Large intestine (tissue), 3 donors: ENCODE data around the gene PTGDR2. TPM values are rescaled to one million over a fixed set of nuclear protein-coding genes. Genes with fewer than 3 reads are reported as not detected.

Source experiments
- DNase-seq, 2 donors: peaks; one replicate each; pipeline versions ENCODE4 v3.0.0 to v3.0.0-alpha.2; 2013
- H3K27ac ChIP-seq: one replicate; pipeline ENCODE4 v1.5.1; 2013; ENCODE audit warnings: low read length
- H3K27me3 ChIP-seq: 2 replicates; pipeline ENCODE4 v1.6.1; 2013; ENCODE audit warnings: low read length; ENCODE audit not compliant: control insufficient read depth, insufficient read depth
- H3K36me3 ChIP-seq: 2 replicates; pipeline ENCODE4 v1.6.1; 2013; ENCODE audit warnings: low read length; ENCODE audit not compliant: control insufficient read depth, insufficient read depth
- H3K4me1 ChIP-seq: one replicate; pipeline ENCODE4 v1.6.1; 2013; ENCODE audit warnings: low read length; ENCODE audit not compliant: control insufficient read depth, insufficient read depth
- H3K4me3 ChIP-seq: one replicate; pipeline ENCODE4 v1.5.1; 2013; ENCODE audit warnings: low read length
- H3K9me3 ChIP-seq: one replicate; pipeline ENCODE4 v1.6.1; 2013; ENCODE audit warnings: mild to moderate bottlenecking, low read depth, low read length, moderate library complexity; ENCODE audit not compliant: control insufficient read depth
- WGBS: methylation state at CpG from one replicate; pipeline ENCODE4 v1.1.5; 2013; ENCODE audit warnings: low lambda C conversion rate; ENCODE audit not compliant: insufficient coverage; 5-methylcytosine and 5-hydroxymethylcytosine counted together
- polyA plus RNA-seq: library from polyadenylated mRNA; unstranded; fragments of 120-200 nt; gene quantifications from one replicate; pipeline ENCODE4 v1.2.1, GENCODE V29; 2013

PTGDR2 gene
- polyA plus RNA-seq, 1 donor, result 5.0 TPM

DNA sequence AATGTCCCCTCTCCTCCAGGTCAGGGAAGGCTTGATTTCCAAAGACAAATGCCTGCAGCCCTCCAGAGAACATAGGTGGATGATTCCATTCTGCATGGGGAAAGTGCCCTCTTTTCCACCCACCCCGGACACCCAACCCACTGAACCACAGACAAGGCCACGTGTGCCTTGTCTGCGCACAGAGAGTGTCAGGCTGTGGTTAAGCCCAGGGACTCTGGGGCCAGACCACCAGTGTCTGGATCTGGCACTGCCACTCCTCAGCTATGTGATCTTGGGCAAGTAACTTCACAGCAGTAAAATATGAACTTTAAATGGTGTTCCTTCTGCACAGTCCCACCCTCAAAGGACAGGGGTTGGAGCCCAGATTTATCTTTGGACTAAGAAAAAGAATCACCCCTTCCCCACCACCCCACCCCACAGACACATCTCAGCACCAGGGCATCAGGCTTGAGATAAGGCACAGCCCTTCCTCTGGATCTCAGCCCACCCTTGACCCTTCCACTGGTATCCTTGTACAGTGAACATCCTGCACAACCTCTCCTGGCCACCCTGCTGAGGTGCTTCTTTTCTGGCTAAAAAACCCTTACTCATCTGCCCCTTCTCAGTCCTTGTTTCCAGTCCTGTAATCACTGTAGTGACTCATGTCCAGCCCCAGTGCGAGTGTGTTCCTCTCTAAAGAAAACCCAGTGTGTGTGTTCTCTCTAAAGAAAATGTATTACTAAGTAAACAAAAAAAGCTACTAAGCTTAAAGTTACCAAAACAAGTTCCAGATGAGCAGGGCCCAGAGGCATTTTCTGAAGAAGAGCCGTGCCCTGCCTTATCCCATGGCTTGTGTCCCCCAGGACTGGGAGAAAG lies 1.9 kb upstream of the PTGDR2 start:
- Histone ChIP-seq H3K9me3 (peaks cover 9% of the 10 kb centered on the region), H3K36me3 (no peaks in the 10 kb centered on the region), H3K27me3 (peaks cover 5% of the 10 kb centered on the region), H3K27ac (no peak overlapping the region), H3K4me3 (no peak overlapping the region), H3K4me1 (peaks cover 19% of the 10 kb centered on the region)
- WGBS, result no CpG with 5 or more reads among the region's 5 CpGs
- no peak for DNase-seq

DNA sequence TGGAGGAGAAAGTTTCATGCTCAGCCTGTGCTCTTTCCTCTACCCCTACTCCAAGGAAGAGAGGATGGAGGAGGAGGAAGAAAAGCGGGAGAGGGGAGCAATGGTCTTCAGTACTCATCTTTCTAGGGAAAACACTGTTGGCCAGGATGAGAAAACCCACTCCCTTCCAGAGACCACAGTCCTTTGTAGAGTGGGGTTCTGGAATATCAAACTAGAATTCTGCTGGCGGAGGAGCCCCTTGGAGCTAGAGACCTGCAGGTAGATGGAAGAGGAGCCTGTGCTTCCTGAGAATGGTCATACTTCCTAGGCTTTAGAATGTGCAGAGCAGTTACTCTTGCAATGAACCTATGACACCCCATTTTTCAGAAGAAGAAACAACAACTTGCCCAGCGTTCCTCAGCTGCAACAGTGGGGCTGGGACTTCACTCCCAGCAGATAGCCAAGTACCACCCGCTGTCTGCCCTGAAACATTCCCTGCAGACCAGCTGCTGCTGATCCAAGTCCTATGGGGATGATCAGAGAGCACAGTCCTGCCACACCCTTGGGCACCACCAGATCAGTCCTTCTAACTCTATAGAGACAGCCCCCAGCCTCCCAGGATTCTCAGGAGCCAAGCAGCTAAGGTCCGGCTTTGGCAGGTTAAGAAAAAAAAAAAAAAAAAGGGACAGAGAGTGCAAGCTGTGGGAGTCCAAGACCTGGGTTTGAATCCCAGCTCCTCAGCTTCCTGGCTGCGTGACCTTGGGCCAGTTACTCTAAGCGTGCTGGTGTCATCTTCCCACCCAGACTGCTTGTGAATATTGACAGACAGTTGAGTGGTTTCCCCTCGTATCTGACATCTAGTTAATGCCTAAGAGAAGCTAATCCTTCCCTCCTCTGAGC lies 664 bp downstream of the PTGDR2 start:
- no peak overlapping the region for H3K4me3 ChIP-seq
- peaks cover 5% of the 10 kb centered on the region for H3K27me3 ChIP-seq
- H3K9me3 ChIP-seq, result peaks cover 9% of the 10 kb centered on the region
- H3K27ac ChIP-seq, result no peak overlapping the region
- 30% methylated on average over 2 of the region's 8 CpGs for WGBS
- H3K36me3 ChIP-seq, result peaks cover 12% of the 10 kb centered on the region
- DNase-seq, result peak in 1 of 2 donors; percentile 62
- peaks cover 31% of the 10 kb centered on the region for H3K4me1 ChIP-seq

DNA sequence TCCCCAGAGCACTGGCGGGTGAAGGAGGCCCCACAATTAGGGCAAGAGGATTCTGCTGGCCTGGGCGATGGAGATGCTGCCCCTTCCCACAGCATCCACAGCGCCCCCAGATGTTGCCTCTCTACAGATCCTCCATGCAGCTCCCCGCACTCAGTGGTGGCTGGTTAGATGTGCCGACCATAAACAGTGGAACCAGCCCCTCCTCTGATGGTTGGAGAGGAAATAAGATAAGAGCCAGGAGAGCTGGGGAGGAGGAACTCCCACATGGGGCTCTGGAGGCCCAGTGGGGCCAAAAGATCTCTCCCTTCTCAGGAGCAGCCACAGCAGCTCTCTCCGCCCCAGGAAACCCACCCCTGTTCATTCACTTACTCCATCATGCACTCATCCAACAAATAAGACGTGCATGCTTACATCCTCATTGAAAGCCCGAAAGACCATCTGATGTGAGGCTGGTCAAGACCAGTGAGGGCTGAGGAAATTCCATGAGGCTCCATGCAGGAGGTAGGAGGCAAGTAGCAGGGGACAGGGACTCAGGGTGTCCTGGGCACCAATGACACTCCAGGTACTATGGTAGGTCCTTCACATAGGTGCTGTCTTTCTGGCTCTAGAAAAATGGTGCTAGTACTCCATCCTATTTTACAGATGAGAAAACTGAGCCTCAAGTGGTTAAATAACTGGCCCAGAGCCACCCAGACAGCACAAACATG lies 1.5 kb downstream of the PTGDR2 start:
- no peak for DNase-seq
- peaks cover 9% of the 10 kb centered on the region for H3K9me3 ChIP-seq
- peaks cover 31% of the 10 kb centered on the region for H3K4me1 ChIP-seq
- H3K36me3 ChIP-seq, result peaks cover 20% of the 10 kb centered on the region
- peaks cover 5% of the 10 kb centered on the region for H3K27me3 ChIP-seq
- H3K4me3 ChIP-seq, result no peak overlapping the region
- WGBS, result no CpG with 5 or more reads among the region's 8 CpGs
- H3K27ac ChIP-seq, result no peak overlapping the region

DNA sequence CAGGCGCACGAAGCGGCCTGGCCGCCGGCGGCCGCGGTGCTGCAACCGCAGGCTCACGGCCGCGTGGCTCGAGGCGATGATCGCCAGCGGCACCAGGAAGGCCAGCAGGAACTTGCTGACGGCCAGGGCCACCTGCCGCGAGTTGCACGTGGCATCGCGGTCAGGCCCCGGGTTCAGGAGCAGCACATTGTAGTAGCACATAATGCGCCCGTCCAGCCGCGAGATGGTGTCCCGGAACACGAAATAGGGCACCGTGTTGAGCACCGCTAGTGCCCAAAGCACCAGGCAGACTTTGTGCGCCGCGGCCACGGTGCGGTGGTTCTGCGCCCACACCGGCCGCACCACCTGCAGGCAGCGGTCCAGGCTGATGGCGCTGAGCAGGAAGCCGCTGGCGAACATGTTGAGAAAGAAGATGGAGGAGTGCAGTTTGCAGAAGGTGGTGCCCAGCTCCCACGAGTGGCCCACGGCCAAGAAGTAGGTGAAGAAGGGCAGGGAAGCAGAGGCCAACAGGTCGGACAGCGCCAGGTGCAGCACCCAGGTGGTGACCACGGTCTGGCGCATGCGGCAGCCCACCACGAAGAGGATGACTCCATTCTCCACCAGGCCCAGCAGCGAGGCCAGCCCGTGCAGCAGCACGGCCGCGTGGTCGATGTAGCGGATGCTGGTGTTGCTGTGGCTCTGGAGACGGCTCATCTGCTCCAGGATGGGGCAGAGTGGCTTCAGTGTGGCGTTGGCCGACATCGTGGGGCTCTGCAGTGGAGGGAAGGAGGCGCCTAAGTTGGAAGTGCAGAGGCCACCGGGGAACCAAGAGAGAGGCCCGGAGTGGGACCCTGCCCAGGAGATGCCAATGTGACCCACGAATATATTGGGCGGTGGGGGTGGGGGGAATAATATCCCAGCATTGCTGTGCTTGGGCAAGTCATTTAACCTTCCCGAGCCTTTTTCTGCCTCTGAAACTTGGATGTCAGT lies 2.5 kb downstream of the PTGDR2 start:
- peaks cover 31% of the 10 kb centered on the region for H3K4me1 ChIP-seq
- DNase-seq, result no peak
- H3K27ac ChIP-seq, result no peak overlapping the region
- H3K36me3 ChIP-seq, result peaks cover 29% of the 10 kb centered on the region
- no peak overlapping the region for H3K4me3 ChIP-seq
- H3K27me3 ChIP-seq, result peaks cover 5% of the 10 kb centered on the region
- peaks cover 9% of the 10 kb centered on the region for H3K9me3 ChIP-seq
- no CpG with 5 or more reads among the region's 68 CpGs for WGBS

DNA sequence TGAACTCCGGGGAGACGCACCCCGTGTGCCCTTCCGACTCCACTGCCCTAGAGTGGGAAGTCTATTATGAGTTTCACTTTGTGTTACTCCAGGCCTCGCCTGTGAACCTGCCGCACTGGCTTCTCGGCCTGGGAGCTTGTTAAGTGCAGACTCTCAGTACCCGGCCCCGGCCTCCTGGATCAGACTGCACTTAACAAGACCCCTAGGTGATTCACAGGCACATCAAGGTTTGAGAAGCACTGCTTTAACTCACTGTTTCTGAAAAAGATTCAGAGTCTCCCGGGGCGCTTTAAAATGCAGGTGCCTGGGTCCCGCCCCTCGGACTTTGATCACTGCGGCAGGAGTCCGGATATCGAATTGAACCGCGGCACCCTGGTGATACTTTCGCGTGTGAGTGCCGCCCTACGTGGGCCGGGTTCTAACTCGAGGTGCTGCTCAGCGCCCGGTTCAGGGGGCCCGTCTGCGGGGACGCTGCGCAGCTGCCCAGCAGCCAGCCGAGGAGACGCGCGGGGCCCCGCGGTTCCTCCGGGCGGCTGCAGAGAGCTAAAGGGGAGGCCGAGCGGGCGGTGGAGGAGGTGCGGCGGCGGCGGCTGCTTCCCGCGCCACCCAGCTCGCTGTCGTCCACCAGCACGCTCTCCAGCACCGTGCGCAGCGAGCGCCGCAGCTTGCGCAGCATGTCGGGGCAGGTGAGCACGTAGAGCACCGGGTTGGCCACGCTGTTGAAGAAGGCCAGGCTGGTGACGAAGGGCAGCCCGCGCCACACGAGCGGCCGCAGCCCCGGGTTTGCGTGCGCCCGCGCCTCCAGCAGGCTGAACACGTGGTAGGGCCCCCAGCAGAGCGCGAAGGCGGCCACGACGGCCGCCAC lies 3.4 kb downstream of the PTGDR2 start:
- Histone ChIP-seq H3K27ac (peak overlapping the region; percentile 91), H3K4me3 (peak overlapping the region; percentile 27), H3K36me3 (peaks cover 37% of the 10 kb centered on the region), H3K9me3 (peaks cover 9% of the 10 kb centered on the region), H3K27me3 (peaks cover 5% of the 10 kb centered on the region), H3K4me1 (peaks cover 36% of the 10 kb centered on the region)
- WGBS, result no CpG with 5 or more reads among the region's 78 CpGs
- DNase-seq, result peak; percentile 83 to 97

DNA sequence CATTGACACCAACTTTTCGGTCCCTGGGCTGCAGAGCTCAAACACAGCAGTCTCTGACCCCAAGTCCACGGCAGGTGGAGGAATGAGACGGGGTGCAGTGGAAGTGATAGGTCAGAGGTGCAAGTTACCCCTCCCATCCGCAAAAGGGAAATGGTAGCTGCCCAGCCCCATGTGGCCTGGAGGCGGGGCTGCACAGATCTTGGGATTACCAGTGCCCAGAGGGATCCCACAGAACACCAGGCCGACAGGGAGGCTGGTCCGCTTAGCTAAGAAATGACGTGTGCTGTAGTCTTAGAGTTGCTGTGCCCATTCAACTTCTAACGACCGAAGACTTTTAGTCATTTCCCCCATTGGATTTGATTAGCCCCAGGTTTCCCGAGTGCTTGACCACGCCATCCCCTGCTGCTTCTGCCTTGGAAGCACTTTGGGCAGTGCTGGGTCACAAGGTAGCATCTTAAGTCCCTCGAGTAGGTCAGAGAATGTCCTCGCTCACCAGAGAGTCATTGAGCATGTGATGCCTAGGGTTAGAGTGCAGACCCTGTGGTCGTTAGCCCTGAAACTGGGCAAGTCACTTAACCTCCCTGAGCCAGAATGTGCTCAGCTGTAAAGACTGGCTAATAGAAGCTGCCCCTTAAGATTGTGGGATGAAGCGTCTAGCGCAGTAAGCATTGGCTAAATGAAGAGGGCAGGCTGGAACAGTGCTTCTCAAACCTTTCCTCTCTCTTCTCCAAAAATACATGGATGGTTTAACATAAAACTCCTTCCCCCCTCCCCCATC lies 4.2 kb downstream of the PTGDR2 start:
- peaks cover 36% of the 10 kb centered on the region for H3K4me1 ChIP-seq
- DNase-seq, result no peak
- H3K27ac ChIP-seq, result peak overlapping the region; percentile 91
- peaks cover 9% of the 10 kb centered on the region for H3K9me3 ChIP-seq
- H3K36me3 ChIP-seq, result peaks cover 38% of the 10 kb centered on the region
- no CpG with 5 or more reads among the region's 17 CpGs for WGBS
- no peak overlapping the region for H3K4me3 ChIP-seq
- H3K27me3 ChIP-seq, result peaks cover 5% of the 10 kb centered on the region

DNA sequence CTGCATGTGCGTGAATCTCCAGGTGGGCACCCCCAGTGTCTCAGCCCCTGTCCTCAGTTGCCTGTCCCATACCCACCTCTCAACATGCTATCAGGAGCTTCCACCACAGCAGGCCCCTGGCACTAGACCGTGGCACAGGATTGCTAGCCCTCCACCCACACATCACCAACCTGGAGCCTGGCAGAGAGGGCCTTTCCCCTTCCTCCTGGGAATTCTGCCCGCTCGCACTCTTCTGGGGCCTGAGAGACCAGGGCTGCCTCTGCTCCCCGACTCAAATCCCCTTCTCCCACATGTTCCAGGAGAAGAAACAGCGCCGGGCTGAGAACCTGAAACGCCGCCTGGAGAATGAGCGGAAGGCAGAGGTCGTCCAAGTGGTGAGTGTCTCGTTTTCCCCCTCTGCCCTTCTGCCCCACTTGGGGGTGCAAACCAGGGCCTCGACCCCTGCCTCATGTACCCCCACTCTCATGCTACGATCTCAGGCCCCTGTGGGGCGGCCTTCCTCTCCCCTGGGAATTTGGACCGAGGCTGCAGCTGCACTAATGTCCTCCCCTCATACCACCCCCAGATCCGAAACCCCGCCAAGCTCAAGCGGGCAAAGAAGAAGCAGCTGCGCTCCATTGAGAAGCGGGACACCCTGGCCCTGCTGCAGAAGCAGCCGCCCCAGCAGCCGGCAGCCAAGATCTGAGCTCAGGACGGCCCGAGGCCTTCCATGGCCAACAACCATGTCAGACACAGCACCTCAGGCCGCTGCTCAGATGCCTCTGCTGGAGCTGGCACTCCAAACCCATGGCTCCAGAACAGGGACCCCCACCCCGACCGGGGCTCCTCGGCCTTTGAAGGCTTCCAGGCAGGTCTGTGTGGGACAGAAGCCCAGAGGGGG lies 5.9 kb downstream of the PTGDR2 start:
- peaks cover 3% of the 10 kb centered on the region for H3K27me3 ChIP-seq
- peaks cover 9% of the 10 kb centered on the region for H3K9me3 ChIP-seq
- H3K4me1 ChIP-seq, result peaks cover 27% of the 10 kb centered on the region
- DNase-seq, result no peak
- no peak overlapping the region for H3K4me3 ChIP-seq
- H3K27ac ChIP-seq, result no peak overlapping the region
- peaks cover 38% of the 10 kb centered on the region for H3K36me3 ChIP-seq
- WGBS, result no CpG with 5 or more reads among the region's 29 CpGs

DNA sequence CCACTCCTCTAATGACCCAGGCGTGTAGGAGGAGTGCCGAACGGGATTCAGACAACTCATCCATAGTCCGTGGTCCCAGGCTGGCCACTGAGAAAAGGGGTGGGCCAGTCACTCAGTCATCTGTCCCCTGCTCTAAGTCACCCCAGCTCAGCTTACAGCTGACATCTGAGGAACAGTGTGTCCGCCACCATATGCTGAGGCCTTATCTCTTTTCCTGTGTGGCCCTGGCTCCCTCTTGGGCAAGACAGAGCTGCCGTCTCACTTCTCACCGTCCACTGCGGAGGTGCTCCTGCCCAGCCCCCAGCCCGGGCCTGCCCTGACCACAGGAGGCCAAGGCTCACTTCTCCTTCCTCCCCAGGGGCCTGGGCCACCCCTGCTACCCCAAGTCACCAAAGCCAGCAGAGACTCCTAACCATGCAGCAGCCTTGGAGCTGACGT lies 7.0 kb downstream of the PTGDR2 start:
- no peak for DNase-seq
- peaks cover 9% of the 10 kb centered on the region for H3K9me3 ChIP-seq
- H3K36me3 ChIP-seq, result peaks cover 38% of the 10 kb centered on the region
- no CpG with 5 or more reads among the region's 10 CpGs for WGBS
- H3K4me1 ChIP-seq, result peaks cover 27% of the 10 kb centered on the region
- no peak overlapping the region for H3K4me3 ChIP-seq
- no peak overlapping the region for H3K27ac ChIP-seq
- peaks cover 3% of the 10 kb centered on the region for H3K27me3 ChIP-seq
